HEK293 (cell line): ENCODE data around the gene CXCL6.

Experiments used
- CTCF ChIA-PET: fragments of 350-600 bp; formaldehyde crosslinking; extraction: SDS; loops from one replicate; lab custom pipeline; 2021; ENCODE audit warnings: antibody characterized with exemption; lab: Yijun Ruan, JAX
- POLR2A ChIA-PET: fragments of 300-600 bp; formaldehyde crosslinking; extraction: SDS; loops from one replicate; lab custom pipeline; 2020; ENCODE audit warnings: antibody characterized with exemption, inconsistent platforms; lab: Yijun Ruan, JAX
- H3K27ac ChIP-seq: fragments of 200-500 bp; sonication (Bioruptor generic); 2 replicates; pipeline ENCODE4 v1.5.1; 2014; ENCODE audit warnings: low read depth, low read length, control low read depth, inconsistent platforms; ENCODE audit errors: extremely low read depth
- H3K36me3 ChIP-seq, 2 experiments: fragments of 200-500 bp in 1 of 2; sonication (Bioruptor generic) in 1 of 2; 1 replicate in 1 of 2; 2 replicates in 1 of 2; pipeline ENCODE4 v1.5.1; 2014 to 2017; ENCODE audit warnings: inconsistent platforms in 2 of 2, low read length in 2 of 2; ENCODE audit not compliant: control insufficient read depth in 2 of 2, insufficient read depth in 1 of 2
- H3K4me1 ChIP-seq: fragments of 200-500 bp; sonication (Bioruptor generic); 2 replicates; pipeline ENCODE4 v1.5.1; 2014; ENCODE audit warnings: mild to moderate bottlenecking, low read length, inconsistent platforms; ENCODE audit not compliant: control insufficient read depth, insufficient read depth
- H3K4me3 ChIP-seq: 2 replicates; pipeline ENCODE4 v1.5.1; 2011; ENCODE audit warnings: low read depth, mild to moderate bottlenecking, control low read depth, low read length, moderate library complexity
- H3K9me3 ChIP-seq: fragments of 200-500 bp; sonication (Bioruptor generic); 2 replicates; pipeline ENCODE4 v1.5.1; 2014; ENCODE audit warnings: low read depth, low read length, inconsistent platforms; ENCODE audit not compliant: control insufficient read depth, insufficient read depth
- KLF7 ChIP-seq: fragments of 450-650 bp; formaldehyde crosslinking; IDR thresholded peaks from 2 replicates; pipeline ENCODE4 v1.5.1; 2016; ENCODE audit warnings: missing biosample characterization, missing genetic modification characterization, borderline replicate concordance
- SETDB1 ChIP-seq: IDR thresholded peaks from one replicate; pipeline ENCODE4 v1.6.1; 2017; ENCODE audit warnings: mild to moderate bottlenecking, low read length, moderate library complexity, mixed read lengths; ENCODE audit not compliant: insufficient read length
- SP2 ChIP-seq: fragments of 450-650 bp; formaldehyde crosslinking; IDR thresholded peaks from 2 replicates; pipeline ENCODE4 v1.5.1; 2016; ENCODE audit warnings: missing biosample characterization, missing genetic modification characterization
- WT1 ChIP-seq: fragments of 450-650 bp; formaldehyde crosslinking; IDR thresholded peaks from 2 replicates; pipeline ENCODE4 v1.5.1; 2016; ENCODE audit warnings: missing biosample characterization, missing genetic modification characterization
- ZBTB1 ChIP-seq: fragments of 450-650 bp; formaldehyde crosslinking; IDR thresholded peaks from 2 replicates; pipeline ENCODE4 v1.5.1; 2016; ENCODE audit warnings: missing biosample characterization, missing genetic modification characterization
- ZEB2 ChIP-seq: fragments of 450-650 bp; formaldehyde crosslinking; IDR thresholded peaks from 2 replicates; pipeline ENCODE4 v1.5.1; 2016; ENCODE audit warnings: missing biosample characterization, missing genetic modification characterization
- ZFP37 ChIP-seq: fragments of 450-650 bp; formaldehyde crosslinking; IDR thresholded peaks from 2 replicates; pipeline ENCODE4 v1.5.1; 2016; ENCODE audit warnings: missing biosample characterization, missing genetic modification characterization
- ZFP41 ChIP-seq: fragments of 450-650 bp; formaldehyde crosslinking; IDR thresholded peaks from 2 replicates; pipeline ENCODE4 v1.5.1; 2016; ENCODE audit warnings: missing biosample characterization, missing genetic modification characterization, borderline replicate concordance
- ZFP69B ChIP-seq: fragments of 450-650 bp; formaldehyde crosslinking; IDR thresholded peaks from 2 replicates; pipeline ENCODE4 v1.5.1; 2016; ENCODE audit warnings: missing biosample characterization, missing genetic modification characterization
- ZNF10 ChIP-seq: fragments of 450-650 bp; formaldehyde crosslinking; IDR thresholded peaks from 2 replicates; pipeline ENCODE4 v1.5.1; 2017; ENCODE audit warnings: missing biosample characterization, missing genetic modification characterization
- ZNF112 ChIP-seq: fragments of 450-650 bp; formaldehyde crosslinking; IDR thresholded peaks from 2 replicates; pipeline ENCODE4 v1.5.0; 2017; ENCODE audit warnings: missing biosample characterization, missing genetic modification characterization
- ZNF114 ChIP-seq: fragments of 450-650 bp; formaldehyde crosslinking; IDR thresholded peaks from 2 replicates; pipeline ENCODE4 v1.5.0; 2017; ENCODE audit warnings: missing biosample characterization, missing genetic modification characterization
- ZNF121 ChIP-seq: fragments of 450-650 bp; formaldehyde crosslinking; IDR thresholded peaks from 2 replicates; pipeline ENCODE4 v1.5.1; 2016; ENCODE audit warnings: missing biosample characterization, missing genetic modification characterization
- ZNF174 ChIP-seq: fragments of 450-650 bp; formaldehyde crosslinking; IDR thresholded peaks from 2 replicates; pipeline ENCODE4 v1.5.0; 2017; ENCODE audit warnings: missing biosample characterization, mild to moderate bottlenecking, missing genetic modification characterization
- ZNF184 ChIP-seq: fragments of 450-650 bp; IDR thresholded peaks from 2 replicates; pipeline ENCODE4 v1.5.1; 2018; ENCODE audit warnings: missing biosample characterization, mild to moderate bottlenecking, missing genetic modification characterization
- ZNF24 ChIP-seq: fragments of 450-650 bp; formaldehyde crosslinking; IDR thresholded peaks from 2 replicates; pipeline ENCODE4 v1.5.1; 2016; ENCODE audit warnings: missing biosample characterization, missing genetic modification characterization
- ZNF292 ChIP-seq: fragments of 450-650 bp; formaldehyde crosslinking; IDR thresholded peaks from 2 replicates; pipeline ENCODE4 v1.5.1; 2016; ENCODE audit warnings: low read depth, missing biosample characterization, missing genetic modification characterization, borderline replicate concordance
- ZNF311 ChIP-seq: fragments of 450-650 bp; formaldehyde crosslinking; IDR thresholded peaks from 2 replicates; pipeline ENCODE4 v1.5.1; 2017; ENCODE audit warnings: missing biosample characterization, missing genetic modification characterization, borderline replicate concordance
- ZNF350 ChIP-seq: fragments of 450-650 bp; formaldehyde crosslinking; IDR thresholded peaks from 2 replicates; pipeline ENCODE4 v1.5.0; 2017; ENCODE audit warnings: missing biosample characterization, mild to moderate bottlenecking, missing genetic modification characterization
- ZNF404 ChIP-seq: fragments of 450-650 bp; formaldehyde crosslinking; IDR thresholded peaks from 2 replicates; pipeline ENCODE4 v1.5.1; 2017; ENCODE audit warnings: missing biosample characterization, missing genetic modification characterization
- ZNF433 ChIP-seq: fragments of 450-650 bp; formaldehyde crosslinking; IDR thresholded peaks from 2 replicates; pipeline ENCODE4 v1.5.1; 2016; ENCODE audit warnings: missing biosample characterization, missing genetic modification characterization, low read depth
- ZNF560 ChIP-seq: fragments of 450-650 bp; formaldehyde crosslinking; IDR thresholded peaks from 2 replicates; pipeline ENCODE4 v1.5.1; 2017; ENCODE audit warnings: missing biosample characterization, missing genetic modification characterization, borderline replicate concordance
- ZNF561 ChIP-seq: fragments of 450-650 bp; IDR thresholded peaks from 2 replicates; pipeline ENCODE4 v1.5.1; 2018; ENCODE audit warnings: missing biosample characterization, missing genetic modification characterization, borderline replicate concordance
- ZNF623 ChIP-seq: fragments of 450-650 bp; formaldehyde crosslinking; IDR thresholded peaks from 2 replicates; pipeline ENCODE4 v1.5.1; 2016; ENCODE audit warnings: missing biosample characterization, missing genetic modification characterization
- ZNF677 ChIP-seq: fragments of 450-650 bp; IDR thresholded peaks from 2 replicates; pipeline ENCODE4 v1.5.0; 2018; ENCODE audit warnings: missing biosample characterization, mild to moderate bottlenecking, missing genetic modification characterization, moderate library complexity
- ZNF791 ChIP-seq: fragments of 450-650 bp; formaldehyde crosslinking; IDR thresholded peaks from 2 replicates; pipeline ENCODE4 v1.5.1; 2016; ENCODE audit warnings: missing biosample characterization, missing genetic modification characterization
- ZSCAN30 ChIP-seq: fragments of 450-650 bp; IDR thresholded peaks from 2 replicates; pipeline ENCODE4 v1.5.1; 2018; ENCODE audit warnings: missing biosample characterization, mild to moderate bottlenecking, missing genetic modification characterization, moderate library complexity
- TF ChIP-seq, protein P1 (sequence below): IDR thresholded peaks from 2 replicates; pipeline ENCODE4 v1.6.1; 2011; ENCODE audit warnings: mild to moderate bottlenecking, low read depth, low read length, borderline replicate concordance
- TF ChIP-seq, protein P2 (sequence below): fragments of 450-650 bp; formaldehyde crosslinking; IDR thresholded peaks from 2 replicates; pipeline ENCODE4 v1.5.1; 2016; ENCODE audit warnings: missing biosample characterization, missing genetic modification characterization
- TF ChIP-seq, protein P3 (sequence below): fragments of 450-650 bp; formaldehyde crosslinking; IDR thresholded peaks from 2 replicates; pipeline ENCODE4 v1.5.1; 2017; ENCODE audit warnings: missing biosample characterization, missing genetic modification characterization
- TF ChIP-seq, protein P4 (sequence below): fragments of 450-650 bp; formaldehyde crosslinking; IDR thresholded peaks from 2 replicates; pipeline ENCODE4 v1.5.1; 2017; ENCODE audit warnings: missing biosample characterization, missing genetic modification characterization
- TF ChIP-seq, protein P5 (sequence below): fragments of 450-650 bp; formaldehyde crosslinking; optimal IDR thresholded peaks from 2 replicates; pipeline ENCODE3; 2016; ENCODE audit warnings: missing biosample characterization, mild to moderate bottlenecking, missing genetic modification characterization

The CXCL6 gene

DNA sequence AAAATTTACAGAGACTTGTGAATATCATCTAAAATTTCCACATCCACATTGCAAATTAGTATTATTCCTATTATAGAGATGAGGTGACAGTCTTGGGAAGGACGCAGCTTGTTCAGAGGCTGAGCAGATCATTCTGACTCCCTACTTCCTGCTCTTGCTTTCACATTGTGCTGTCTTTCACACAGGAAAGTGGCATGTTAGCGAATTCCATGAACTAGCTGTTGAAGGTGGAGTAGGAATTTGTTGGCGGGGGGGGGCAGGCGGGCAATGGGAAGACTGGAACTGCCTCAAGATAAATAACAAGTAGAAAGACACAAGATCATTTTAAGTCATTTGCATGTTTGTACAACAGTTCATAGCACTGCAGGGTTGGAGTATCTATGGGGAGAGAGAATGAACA is 18.9 kb downstream of the CXCL6 start:
- H3K27ac ChIP-seq, result no peak overlapping the region
- CTCF ChIA-PET, result interaction anchor here (1.1 kb wide), 1 partner anchor 182 kb away, joined by 3 read pairs; no protein-coding TSS in a partner anchor
- no peak overlapping the region for H3K4me3 ChIP-seq
- H3K9me3 ChIP-seq, result no peaks in the 10 kb centered on the region
- TF ChIP-seq, protein P1, sequence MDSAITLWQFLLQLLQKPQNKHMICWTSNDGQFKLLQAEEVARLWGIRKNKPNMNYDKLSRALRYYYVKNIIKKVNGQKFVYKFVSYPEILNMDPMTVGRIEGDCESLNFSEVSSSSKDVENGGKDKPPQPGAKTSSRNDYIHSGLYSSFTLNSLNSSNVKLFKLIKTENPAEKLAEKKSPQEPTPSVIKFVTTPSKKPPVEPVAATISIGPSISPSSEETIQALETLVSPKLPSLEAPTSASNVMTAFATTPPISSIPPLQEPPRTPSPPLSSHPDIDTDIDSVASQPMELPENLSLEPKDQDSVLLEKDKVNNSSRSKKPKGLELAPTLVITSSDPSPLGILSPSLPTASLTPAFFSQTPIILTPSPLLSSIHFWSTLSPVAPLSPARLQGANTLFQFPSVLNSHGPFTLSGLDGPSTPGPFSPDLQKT, result no peak
- TF ChIP-seq ZNF174 (tag by site-specific recombination) (no peak), ZNF311 (tag by site-specific recombination) (no peak), ZNF404 (tag by site-specific recombination) (no peak), ZNF350 (no peak), ZNF292 (no peak), ZNF114 (tag by site-specific recombination) (no peak), ZFP37 (tag by site-specific recombination) (no peak), ZNF10 (no peak), KLF7 (no peak), ZSCAN30 (tag by site-specific recombination) (no peak), ZNF791 (tag by site-specific recombination) (no peak), ZNF677 (tag by site-specific recombination) (no peak)
- TF ChIP-seq, protein P2, sequence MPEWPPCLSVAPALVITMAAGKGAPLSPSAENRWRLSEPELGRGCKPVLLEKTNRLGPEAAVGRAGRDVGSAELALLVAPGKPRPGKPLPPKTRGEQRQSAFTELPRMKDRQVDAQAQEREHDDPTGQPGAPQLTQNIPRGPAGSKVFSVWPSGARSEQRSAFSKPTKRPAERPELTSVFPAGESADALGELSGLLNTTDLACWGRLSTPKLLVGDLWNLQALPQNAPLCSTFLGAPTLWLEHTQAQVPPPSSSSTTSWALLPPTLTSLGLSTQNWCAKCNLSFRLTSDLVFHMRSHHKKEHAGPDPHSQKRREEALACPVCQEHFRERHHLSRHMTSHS (tag by site-specific recombination), result no peak
- TF ChIP-seq, protein P3, sequence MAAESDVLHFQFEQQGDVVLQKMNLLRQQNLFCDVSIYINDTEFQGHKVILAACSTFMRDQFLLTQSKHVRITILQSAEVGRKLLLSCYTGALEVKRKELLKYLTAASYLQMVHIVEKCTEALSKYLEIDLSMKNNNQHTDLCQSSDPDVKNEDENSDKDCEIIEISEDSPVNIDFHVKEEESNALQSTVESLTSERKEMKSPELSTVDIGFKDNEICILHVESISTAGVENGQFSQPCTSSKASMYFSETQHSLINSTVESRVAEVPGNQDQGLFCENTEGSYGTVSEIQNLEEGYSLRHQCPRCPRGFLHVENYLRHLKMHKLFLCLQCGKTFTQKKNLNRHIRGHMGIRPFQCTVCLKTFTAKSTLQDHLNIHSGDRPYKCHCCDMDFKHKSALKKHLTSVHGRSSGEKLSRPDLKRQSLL (tag by site-specific recombination), result no peak
- POLR2A ChIA-PET, result no interaction called here
- no peaks in the 10 kb centered on the region for H3K36me3 ChIP-seq
- no peaks in the 10 kb centered on the region for H3K4me1 ChIP-seq

DNA sequence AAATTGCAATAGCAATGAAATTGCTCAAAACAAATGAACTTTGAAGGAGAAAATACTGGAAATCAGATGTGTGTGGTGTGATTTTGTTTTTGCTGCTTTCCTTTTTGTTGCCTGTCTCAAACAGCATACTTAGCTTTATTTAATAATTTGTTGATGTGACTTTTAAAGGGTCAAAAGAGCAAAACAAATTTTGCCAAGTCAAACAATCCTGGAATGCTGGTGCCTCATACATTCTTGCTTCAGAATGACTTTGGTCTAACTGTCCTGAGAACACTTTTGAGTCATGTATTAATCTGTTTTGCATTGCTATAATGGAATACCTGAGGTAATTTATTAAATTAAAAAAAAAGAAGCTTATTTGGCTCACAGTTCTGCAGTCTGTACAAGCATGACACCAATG is 20.0 kb downstream of the CXCL6 start:
- H3K9me3 ChIP-seq, result no peaks in the 10 kb centered on the region
- no peak overlapping the region for H3K27ac ChIP-seq
- POLR2A ChIA-PET, result no interaction called here
- no peaks in the 10 kb centered on the region for H3K4me1 ChIP-seq
- no peaks in the 10 kb centered on the region for H3K36me3 ChIP-seq
- no peak overlapping the region for H3K4me3 ChIP-seq
- CTCF ChIA-PET, result no interaction called here
- TF ChIP-seq SETDB1, result no peak
- no peak for TF ChIP-seq ZEB2 (tag by site-specific recombination)
- TF ChIP-seq ZNF112 (tag by site-specific recombination), result no peak
- no peak for TF ChIP-seq ZNF560
- no peak for TF ChIP-seq ZNF121 (tag by site-specific recombination)
- TF ChIP-seq, protein P4, sequence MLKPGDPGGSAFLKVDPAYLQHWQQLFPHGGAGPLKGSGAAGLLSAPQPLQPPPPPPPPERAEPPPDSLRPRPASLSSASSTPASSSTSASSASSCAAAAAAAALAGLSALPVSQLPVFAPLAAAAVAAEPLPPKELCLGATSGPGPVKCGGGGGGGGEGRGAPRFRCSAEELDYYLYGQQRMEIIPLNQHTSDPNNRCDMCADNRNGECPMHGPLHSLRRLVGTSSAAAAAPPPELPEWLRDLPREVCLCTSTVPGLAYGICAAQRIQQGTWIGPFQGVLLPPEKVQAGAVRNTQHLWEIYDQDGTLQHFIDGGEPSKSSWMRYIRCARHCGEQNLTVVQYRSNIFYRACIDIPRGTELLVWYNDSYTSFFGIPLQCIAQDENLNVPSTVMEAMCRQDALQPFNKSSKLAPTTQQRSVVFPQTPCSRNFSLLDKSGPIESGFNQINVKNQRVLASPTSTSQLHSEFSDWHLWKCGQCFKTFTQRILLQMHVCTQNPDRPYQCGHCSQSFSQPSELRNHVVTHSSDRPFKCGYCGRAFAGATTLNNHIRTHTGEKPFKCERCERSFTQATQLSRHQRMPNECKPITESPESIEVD (tag by site-specific recombination), result no peak
- no peak for TF ChIP-seq ZFP41 (tag by site-specific recombination)
- no peak for TF ChIP-seq SP2 (tag by site-specific recombination)
- TF ChIP-seq WT1 (tag by site-specific recombination), result no peak
- TF ChIP-seq ZFP69B, result no peak
- TF ChIP-seq ZNF184 (tag by site-specific recombination), result no peak
- TF ChIP-seq ZBTB1, result no peak
- TF ChIP-seq ZNF561 (tag by site-specific recombination), result no peak
- TF ChIP-seq, protein P5, sequence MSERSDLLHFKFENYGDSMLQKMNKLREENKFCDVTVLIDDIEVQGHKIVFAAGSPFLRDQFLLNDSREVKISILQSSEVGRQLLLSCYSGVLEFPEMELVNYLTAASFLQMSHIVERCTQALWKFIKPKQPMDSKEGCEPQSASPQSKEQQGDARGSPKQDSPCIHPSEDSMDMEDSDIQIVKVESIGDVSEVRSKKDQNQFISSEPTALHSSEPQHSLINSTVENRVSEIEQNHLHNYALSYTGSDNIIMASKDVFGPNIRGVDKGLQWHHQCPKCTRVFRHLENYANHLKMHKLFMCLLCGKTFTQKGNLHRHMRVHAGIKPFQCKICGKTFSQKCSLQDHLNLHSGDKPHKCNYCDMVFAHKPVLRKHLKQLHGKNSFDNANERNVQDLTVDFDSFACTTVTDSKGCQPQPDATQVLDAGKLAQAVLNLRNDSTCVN (tag by site-specific recombination), result no peak
- TF ChIP-seq ZNF433, result no peak
- no peak for TF ChIP-seq ZNF623
- TF ChIP-seq ZNF24, result no peak
